H1 (cell line): ENCODE results near the gene DTWD1. TPM values are rescaled to one million over a fixed set of nuclear protein-coding genes. Genes with fewer than 3 reads are reported as not detected.

Experiments used
- CTCF ChIA-PET: fragments of 300-600 bp; sonication (Branson Sonifier 250); formaldehyde crosslinking; loops from one replicate; lab custom pipeline; 2021; ENCODE audit not compliant: partially characterized antibody; lab: Charles Lee
- POLR2A ChIA-PET: fragments of 300-600 bp; sonication (Branson Sonifier 250); formaldehyde crosslinking; loops from one replicate; lab custom pipeline; 2021; ENCODE audit warnings: inconsistent platforms; ENCODE audit not compliant: partially characterized antibody; lab: Charles Lee
- DNase-seq, 2 experiments: peaks; one replicate each; pipeline versions ENCODE4 v3.0.0 to v3.0.0-alpha.2; 2010 to 2022; ENCODE audit warnings: low spot score in 2 of 2, low read depth in 1 of 2, mixed read lengths in 1 of 2
- FAIRE-seq: peaks from 2 replicates; lab custom pipeline; 2011; peaks lifted over from hg19 to GRCh38; lab: Jason Lieb, UNC
- H2AFZ ChIP-seq: 2 replicates; pipeline ENCODE4 v1.8.1; 2012; ENCODE audit warnings: low read length, inconsistent platforms
- H2AK5ac ChIP-seq: 2 replicates; pipeline ENCODE4 v1.6.1; 2013; ENCODE audit warnings: low read depth, low read length
- H2BK120ac ChIP-seq: replicated peaks from 2 replicates; pipeline ENCODE3; 2013; ENCODE audit warnings: low read depth, low read length, inconsistent platforms
- H2BK12ac ChIP-seq: 2 replicates; pipeline ENCODE4 v1.6.1; 2013; ENCODE audit warnings: low read depth, low read length
- H2BK15ac ChIP-seq: 2 replicates; pipeline ENCODE4 v1.6.1; 2013; ENCODE audit warnings: low read length
- H2BK20ac ChIP-seq: 2 replicates; pipeline ENCODE4 v1.6.1; 2013; ENCODE audit warnings: low read length
- H2BK5ac ChIP-seq: 2 replicates; pipeline ENCODE4 v1.6.1; 2013; ENCODE audit warnings: low read depth, low read length
- H3K14ac ChIP-seq: 2 replicates; pipeline ENCODE4 v1.6.1; 2013; ENCODE audit warnings: inconsistent platforms; ENCODE audit not compliant: insufficient read length
- H3K18ac ChIP-seq: 2 replicates; pipeline ENCODE4 v1.6.1; 2013; ENCODE audit warnings: low read length; ENCODE audit errors: extremely low read depth
- H3K23ac ChIP-seq: 2 replicates; pipeline ENCODE4 v1.6.1; 2013; ENCODE audit warnings: inconsistent platforms; ENCODE audit not compliant: insufficient read length
- H3K23me2 ChIP-seq: 2 replicates; pipeline ENCODE4 v1.6.1; 2013; ENCODE audit warnings: low read depth, low read length
- H3K27ac ChIP-seq: 2 replicates; pipeline ENCODE4 v1.6.1; 2011; ENCODE audit warnings: low read depth, low read length, inconsistent platforms
- H3K27me3 ChIP-seq, 4 experiments: replicated peaks in 1 of 4; 1 replicate in 1 of 4; 2 replicates in 3 of 4; pipeline versions ENCODE4 v1.6.1 to v1.8.1; 2011 to 2013; ENCODE audit warnings: low read length in 3 of 4, mild to moderate bottlenecking in 3 of 4, inconsistent platforms in 2 of 4, mixed read lengths in 2 of 4, moderate library complexity in 1 of 4; ENCODE audit not compliant: control insufficient read depth in 3 of 4, insufficient read depth in 3 of 4; ENCODE audit errors: extremely low read depth in 1 of 4
- H3K36me3 ChIP-seq, 4 experiments: 2 replicates each; pipeline versions ENCODE4 v1.6.1 to v1.8.1; 2011 to 2013; ENCODE audit warnings: mild to moderate bottlenecking in 4 of 4, low read length in 3 of 4, moderate library complexity in 2 of 4, control low read depth in 1 of 4, inconsistent platforms in 1 of 4; ENCODE audit not compliant: insufficient read depth in 4 of 4, control insufficient read depth in 2 of 4
- H3K4ac ChIP-seq: replicated peaks from 2 replicates; pipeline ENCODE3; 2013; ENCODE audit warnings: low read length, low read depth, mixed read lengths, inconsistent platforms; ENCODE audit not compliant: insufficient read length
- H3K4me1 ChIP-seq, 4 experiments: replicated peaks in 1 of 4; 1 replicate in 1 of 4; 2 replicates in 3 of 4; pipeline versions ENCODE4 v1.6.1 to v1.8.1; 2011 to 2013; ENCODE audit warnings: low read length in 3 of 4, inconsistent platforms in 2 of 4, mixed read lengths in 1 of 4; ENCODE audit not compliant: insufficient read depth in 4 of 4, control insufficient read depth in 3 of 4
- H3K4me2 ChIP-seq, 2 experiments: 2 replicates each; pipeline versions ENCODE4 v1.6.1 to v1.8.1; 2011 to 2013; ENCODE audit warnings: low read depth in 2 of 2, low read length in 2 of 2, control low read depth in 1 of 2, inconsistent platforms in 1 of 2, mild to moderate bottlenecking in 1 of 2; ENCODE audit not compliant: insufficient read depth in 1 of 2
- H3K4me3 ChIP-seq, 4 experiments: fragments of 200-600, 300-600 bp in 1 of 4; sonication (generic), shearing (Covaris generic), sonication (Bioruptor Twin) in 1 of 4; 2 replicates each; pipeline versions ENCODE4 v1.5.1 to v1.8.1; 2011 to 2016; ENCODE audit warnings: low read length in 4 of 4, low read depth in 3 of 4, control low read depth in 2 of 4, inconsistent platforms in 2 of 4, mild to moderate bottlenecking in 2 of 4, mixed read lengths in 1 of 4, moderate library complexity in 1 of 4; ENCODE audit not compliant: insufficient read depth in 2 of 4; ENCODE audit errors: extremely low read depth in 1 of 4
- H3K56ac ChIP-seq: replicated peaks from 2 replicates; pipeline ENCODE3; 2013; ENCODE audit warnings: low read depth, mild to moderate bottlenecking, mixed read lengths, low read length, inconsistent platforms; ENCODE audit not compliant: insufficient read length
- H3K79me1 ChIP-seq: 2 replicates; pipeline ENCODE4 v1.6.1; 2013; ENCODE audit warnings: low read depth, low read length, control low read depth
- H3K79me2 ChIP-seq, 2 experiments: 2 replicates each; pipeline versions ENCODE4 v1.6.1 to v1.8.1; 2012 to 2013; ENCODE audit warnings: low read length in 2 of 2, mild to moderate bottlenecking in 2 of 2, inconsistent platforms in 1 of 2; ENCODE audit not compliant: insufficient read depth in 2 of 2, control insufficient read depth in 1 of 2
- H3K9ac ChIP-seq, 4 experiments: replicated peaks in 1 of 4; 1 replicate in 1 of 4; 2 replicates in 3 of 4; pipeline versions ENCODE4 v1.6.1 to v1.8.1; 2011 to 2013; ENCODE audit warnings: low read depth in 3 of 4, low read length in 3 of 4, control low read depth in 2 of 4, mild to moderate bottlenecking in 2 of 4, moderate library complexity in 2 of 4, inconsistent platforms in 1 of 4; ENCODE audit errors: extremely low read depth in 1 of 4
- H3K9me3 ChIP-seq, 2 experiments: 2 replicates each; pipeline versions ENCODE4 v1.6.1 to v1.8.1; 2012 to 2013; ENCODE audit warnings: mild to moderate bottlenecking in 2 of 2, moderate library complexity in 2 of 2, control low read depth in 1 of 2, inconsistent platforms in 1 of 2, low read depth in 1 of 2, low read length in 1 of 2, mixed read lengths in 1 of 2; ENCODE audit not compliant: insufficient read depth in 2 of 2
- H4K20me1 ChIP-seq, 2 experiments: replicated peaks in 1 of 2; 2 replicates each; pipeline versions ENCODE3 to v1.8.1; 2011 to 2013; ENCODE audit warnings: inconsistent platforms in 2 of 2, low read length in 2 of 2, mild to moderate bottlenecking in 1 of 2; ENCODE audit not compliant: insufficient read depth in 2 of 2, control insufficient read depth in 1 of 2
- H4K5ac ChIP-seq: 2 replicates; pipeline ENCODE4 v1.6.1; 2013; ENCODE audit warnings: low read length, low read depth, mixed read lengths, inconsistent platforms; ENCODE audit not compliant: insufficient read length
- H4K8ac ChIP-seq: 2 replicates; pipeline ENCODE4 v1.8.0; 2013; ENCODE audit warnings: mild to moderate bottlenecking, moderate library complexity, low read length, inconsistent platforms; ENCODE audit not compliant: insufficient read depth; ENCODE audit errors: extremely low read depth
- H4K91ac ChIP-seq: replicated peaks from 2 replicates; pipeline ENCODE3; 2013; ENCODE audit warnings: low read length, mixed read lengths, inconsistent platforms; ENCODE audit not compliant: insufficient read length
- BRCA1 ChIP-seq: IDR thresholded peaks from 2 replicates; pipeline ENCODE4 v1.6.1; 2012; ENCODE audit warnings: low read depth, low read length, improper control_type of control experiment
- CHD2 ChIP-seq: IDR thresholded peaks from 2 replicates; pipeline ENCODE4 v1.6.1; 2012; ENCODE audit warnings: low read length, improper control_type of control experiment
- CTBP2 ChIP-seq: IDR thresholded peaks from 2 replicates; pipeline ENCODE4 v1.7.0; 2011; ENCODE audit warnings: borderline replicate concordance, mild to moderate bottlenecking, moderate library complexity, mixed read lengths, low read length; ENCODE audit not compliant: insufficient read depth, insufficient read length
- EGR1 ChIP-seq: IDR thresholded peaks from 2 replicates; pipeline ENCODE4 v1.6.1; 2011; ENCODE audit warnings: low read depth, low read length, borderline replicate concordance
- EP300 ChIP-seq, 2 experiments: IDR thresholded peaks; 1 replicate in 1 of 2; 2 replicates in 1 of 2; pipeline ENCODE4 v1.6.1; 2011 to 2012; ENCODE audit warnings: low read depth in 2 of 2, low read length in 2 of 2, mild to moderate bottlenecking in 2 of 2, borderline replicate concordance in 1 of 2, inconsistent platforms in 1 of 2, moderate library complexity in 1 of 2
- GTF2F1 ChIP-seq: IDR thresholded peaks from 2 replicates; pipeline ENCODE4 v1.6.1; 2012; ENCODE audit warnings: low read depth, low read length, improper control_type of control experiment, borderline replicate concordance
- PHF8 ChIP-seq: fragments of 200-600 bp; sonication (generic); conservative IDR thresholded peaks from 2 replicates; pipeline ENCODE4 v1.7.1; 2012; ENCODE audit warnings: low read depth, mild to moderate bottlenecking, inconsistent platforms, low read length, moderate library complexity
- RBBP5 ChIP-seq: IDR thresholded peaks from 2 replicates; pipeline ENCODE4 v1.7.1; 2012; ENCODE audit warnings: low read depth, mild to moderate bottlenecking, inconsistent platforms, low read length, moderate library complexity, borderline replicate concordance
- RXRA ChIP-seq: IDR thresholded peaks from 2 replicates; pipeline ENCODE4 v1.6.1; 2011; ENCODE audit warnings: low read depth, mild to moderate bottlenecking, low read length, moderate library complexity; ENCODE audit not compliant: insufficient read depth
- SAP30 ChIP-seq: fragments of 300-600 bp; sonication (generic); IDR thresholded peaks from 2 replicates; pipeline ENCODE4 v1.7.1; 2012; ENCODE audit warnings: low read length, moderate library complexity, mild to moderate bottlenecking, inconsistent platforms; ENCODE audit not compliant: insufficient read depth, insufficient replicate concordance
- SRF ChIP-seq: IDR thresholded peaks from 2 replicates; pipeline ENCODE4 v1.6.1; 2011; ENCODE audit warnings: mild to moderate bottlenecking, low read depth, low read length, moderate library complexity
- SUZ12 ChIP-seq: fragments of 200-600 bp; sonication (generic); IDR thresholded peaks from 2 replicates; pipeline ENCODE4 v1.6.1; 2012; ENCODE audit warnings: mild to moderate bottlenecking, inconsistent platforms, low read length, moderate library complexity, mixed read lengths
- TBP ChIP-seq: IDR thresholded peaks from 2 replicates; pipeline ENCODE4 v1.6.1; 2011; ENCODE audit warnings: low read depth, low read length, improper control_type of control experiment
- TCF12 ChIP-seq: IDR thresholded peaks from 2 replicates; pipeline ENCODE4 v1.6.1; 2011; ENCODE audit warnings: low read depth, mild to moderate bottlenecking, low read length
- WGBS, 2 experiments: shearing (Covaris generic) in 1 of 2; methylation state at CpG; one replicate each; pipeline versions ENCODE4 v1.1.6 to v1.1.7; 2013 to 2015; ENCODE audit warnings: low lambda C conversion rate in 2 of 2, mixed read lengths in 2 of 2, inconsistent platforms in 1 of 2, low coverage in 1 of 2, missing lambda C conversion rate in 1 of 2; ENCODE audit not compliant: insufficient replicate concordance in 2 of 2, insufficient coverage in 1 of 2, insufficient read length in 1 of 2; ENCODE audit errors: extremely low coverage in 1 of 2, missing lambda C conversion rate in 1 of 2; 5-methylcytosine and 5-hydroxymethylcytosine counted together
- polyA plus RNA-seq, 7 experiments: library from polyadenylated mRNA; depleted of rRNA in 3 of 7; stranded (reverse) in 5 of 7; unstranded in 2 of 7; fragments of >200 nt in 5 of 7; fragments of 200-250 nt in 2 of 7; gene quantifications; 1 replicate in 5 of 7; 2 replicates in 1 of 7; 4 replicates in 1 of 7; pipeline versions ENCODE4 v1.2.1 to v1.2.3, GENCODE V29; 2011 to 2013; ENCODE audit warnings: missing spikeins in 2 of 7, mixed read lengths in 2 of 7
- total RNA-seq: library from RNA; stranded (reverse); fragmentation: NEBNext Ultra II Directional; extraction: Animal tissue kit (Norgen Biotek cat#: 25700); gene quantifications from 2 replicates; pipeline ENCODE4 v1.2.1, GENCODE V29; 2021

The DTWD1 gene
- total and polyA plus RNA-seq, 2 of the 8 experiments (the other 6 are each of a cell fraction or from before 2014, with no cell fraction given) = 10.4 to 32.4 TPM

DNA sequence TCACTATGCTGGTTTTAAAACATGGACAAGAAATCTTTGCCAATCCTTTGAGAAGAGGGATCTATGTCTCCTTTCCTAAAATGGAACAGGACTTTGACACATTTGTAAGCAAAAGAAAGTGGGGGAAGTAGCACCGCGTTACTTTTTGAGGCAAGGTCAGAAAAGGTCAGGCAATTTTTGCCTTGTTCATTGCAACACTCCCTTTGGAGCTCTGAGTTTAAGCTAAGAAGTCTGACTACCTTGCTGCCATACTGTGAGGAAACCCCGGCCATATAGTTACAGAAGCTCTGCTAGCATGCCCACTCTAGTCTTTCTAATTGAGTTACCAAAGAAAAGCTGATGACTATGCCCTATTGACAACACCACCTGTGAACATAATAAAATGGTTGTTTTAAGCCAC, 1.6 kb upstream of the DTWD1 start:
- Histone ChIP-seq H3K4me3 (no peak overlapping the region), H2AFZ (no peak overlapping the region), H4K8ac (no peak overlapping the region), H4K91ac (no peak overlapping the region), H3K23me2 (no peaks in the 10 kb centered on the region), H3K14ac (no peak overlapping the region), H4K5ac (no peak overlapping the region), H2BK15ac (no peak overlapping the region), H3K36me3 (no peaks in the 10 kb centered on the region; a peak in 1 of 8 replicates), H3K9me3 (no peaks in the 10 kb centered on the region), H2AK5ac (no peak overlapping the region), H4K20me1 (no peaks in the 10 kb centered on the region), H3K4me1 (no peaks in the 10 kb centered on the region; a peak in 2 of 7 replicates), H3K4ac (no peak overlapping the region), H2BK12ac (no peak overlapping the region), H3K79me2 (peaks cover 0 to 32% of the 10 kb centered on the region in 2 experiments; a peak in 2 of 4 replicates), H3K27ac (no peak overlapping the region), H2BK120ac (no peak overlapping the region), H3K9ac (no peak overlapping the region), H2BK5ac (no peak overlapping the region), H3K56ac (no peak overlapping the region), H3K18ac (no peak overlapping the region), H3K27me3 (no peaks in the 10 kb centered on the region), H3K23ac (no peak overlapping the region), H3K79me1 (no peaks in the 10 kb centered on the region; the same call in 1 of the 2 replicates), H3K4me2 (no peak overlapping the region; a peak in 1 of 4 replicates), H2BK20ac (no peak overlapping the region)
- FAIRE-seq (no peak), DNase-seq (no peak)
- ChIA-PET CTCF (interaction anchor here (0.7 kb wide), 1 partner anchor 198 kb away, joined by 3 read pairs; no protein-coding TSS in a partner anchor), POLR2A (no interaction called here)
- 100% methylated on average over 3 of the region's 3 CpGs; no CpG with 5 or more reads in 1 of the 2 experiments for WGBS, 2 experiments
- no peak for TF ChIP-seq TCF12
- TF ChIP-seq RXRA = no peak
- no peak for TF ChIP-seq BRCA1
- TF ChIP-seq EGR1 = no peak
- no peak for TF ChIP-seq CHD2
- no peak for TF ChIP-seq GTF2F1
- no peak for TF ChIP-seq SUZ12
- no peak for TF ChIP-seq CTBP2
- TF ChIP-seq RBBP5 = no peak
- TF ChIP-seq EP300 (IDR thresholded peaks at IDR 0.05; ENCODE audit: borderline replicate concordance in 1 of 2, low read depth in 2 of 2, low read length in 2 of 2) = no peak
- no peak for TF ChIP-seq TBP
- TF ChIP-seq SAP30 = no peak
- no peak for TF ChIP-seq SRF
- no peak for TF ChIP-seq PHF8
